Activated T-cell treated with anti-CD3 and anti-CD28 coated beads for 4 hours (primary cell): ENCODE measurements around the gene EGFL7.
A peak's percentile ranks its signal among the peaks of the same experiment; 100 is the strongest.
"Not testable (repeated sequence)": the region's sequence is repeated elsewhere in the genome, so short reads cannot be mapped to it uniquely, and the experiment has no call there.

ENCODE experiments used
- DNase-seq: peaks from one replicate; pipeline ENCODE4 v3.0.0-alpha.2; 2020

The EGFL7 gene

GRCh38 chr9:136690104-136690805 is 27.5 kb downstream of the EGFL7 start:
- no peak for DNase-seq

- no peak for DNase-seq
Measured at GRCh38 chr9:136690806-136691261, 28.1 kb downstream of the EGFL7 start.

GRCh38 chr9:136691316-136692184 is 28.8 kb downstream of the EGFL7 start:
- DNase-seq, result no peak

GRCh38 chr9:136692185-136693134 is 29.7 kb downstream of the EGFL7 start:
- DNase-seq, result no peak

GRCh38 chr9:136693135-136693489 is 30.4 kb downstream of the EGFL7 start:
- DNase-seq, result no peak

GRCh38 chr9:136693490-136694162 is 30.9 kb downstream of the EGFL7 start:
- no peak for DNase-seq

GRCh38 chr9:136694163-136694871 is 31.6 kb downstream of the EGFL7 start:
- no peak for DNase-seq

GRCh38 chr9:136694872-136695247 is 32.1 kb downstream of the EGFL7 start:
- no peak for DNase-seq

GRCh38 chr9:136695435-136695895 is 32.7 kb downstream of the EGFL7 start:
- no peak for DNase-seq

GRCh38 chr9:136695955-136696354 is 33.2 kb downstream of the EGFL7 start:
- no peak for DNase-seq

GRCh38 chr9:136696502-136696901 is 33.8 kb downstream of the EGFL7 start:
- DNase-seq, result no peak

GRCh38 chr9:136697146-136697820 is 34.6 kb downstream of the EGFL7 start:
- no peak for DNase-seq

- DNase-seq, result no peak
Measured at GRCh38 chr9:136697821-136698526, 35.3 kb downstream of the EGFL7 start.

GRCh38 chr9:136698635-136699246 is 36.0 kb downstream of the EGFL7 start:
- no peak for DNase-seq

- DNase-seq, result no peak
Measured at GRCh38 chr9:136700304-136700703, 37.6 kb downstream of the EGFL7 start.

- DNase-seq, result peak; percentile 31
Measured at GRCh38 chr9:136700959-136701667, 38.4 kb downstream of the EGFL7 start.

- DNase-seq, result no peak
Measured at GRCh38 chr9:136701668-136702053, 38.9 kb downstream of the EGFL7 start.

GRCh38 chr9:136703276-136703860 is 40.7 kb downstream of the EGFL7 start:
- no peak for DNase-seq

GRCh38 chr9:136704741-136705140 is 42.0 kb downstream of the EGFL7 start:
- not testable (repeated sequence) for DNase-seq
